ENCODE data around the gene MBD3. TPM values are rescaled to one million over a fixed set of nuclear protein-coding genes. Genes with fewer than 3 reads are reported as not detected.

The MBD3 gene
- total and polyA plus RNA-seq, 4 donors: 12.4 to 57.6 (median 50.2) TPM

DNA sequence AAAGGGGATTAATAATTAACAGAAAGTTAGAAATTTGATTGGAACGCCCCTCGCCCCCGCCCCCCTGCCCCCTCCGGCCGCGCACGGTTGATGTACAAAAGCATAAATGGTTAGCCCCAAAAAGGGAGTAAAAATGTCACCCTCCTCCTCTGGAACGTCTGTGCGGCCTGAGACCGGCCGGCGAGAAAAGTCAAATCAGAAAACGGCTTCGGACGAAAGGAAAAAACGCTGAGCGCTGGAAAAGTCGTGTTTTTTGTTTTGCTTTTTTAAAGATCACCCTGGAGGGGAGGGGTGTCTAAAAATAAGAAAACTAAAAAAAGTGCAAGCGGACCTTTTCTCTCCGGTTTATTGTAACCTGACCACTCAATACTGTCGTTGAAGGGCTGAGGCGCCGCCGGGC, 37.7 kb downstream of the MBD3 start (continued):
- TF ChIP-seq, protein P1, sequence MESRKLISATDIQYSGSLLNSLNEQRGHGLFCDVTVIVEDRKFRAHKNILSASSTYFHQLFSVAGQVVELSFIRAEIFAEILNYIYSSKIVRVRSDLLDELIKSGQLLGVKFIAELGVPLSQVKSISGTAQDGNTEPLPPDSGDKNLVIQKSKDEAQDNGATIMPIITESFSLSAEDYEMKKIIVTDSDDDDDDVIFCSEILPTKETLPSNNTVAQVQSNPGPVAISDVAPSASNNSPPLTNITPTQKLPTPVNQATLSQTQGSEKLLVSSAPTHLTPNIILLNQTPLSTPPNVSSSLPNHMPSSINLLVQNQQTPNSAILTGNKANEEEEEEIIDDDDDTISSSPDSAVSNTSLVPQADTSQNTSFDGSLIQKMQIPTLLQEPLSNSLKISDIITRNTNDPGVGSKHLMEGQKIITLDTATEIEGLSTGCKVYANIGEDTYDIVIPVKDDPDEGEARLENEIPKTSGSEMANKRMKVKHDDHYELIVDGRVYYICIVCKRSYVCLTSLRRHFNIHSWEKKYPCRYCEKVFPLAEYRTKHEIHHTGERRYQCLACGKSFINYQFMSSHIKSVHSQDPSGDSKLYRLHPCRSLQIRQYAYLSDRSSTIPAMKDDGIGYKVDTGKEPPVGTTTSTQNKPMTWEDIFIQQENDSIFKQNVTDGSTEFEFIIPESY (IDR thresholded peaks at IDR 0.05): no peak

DNA sequence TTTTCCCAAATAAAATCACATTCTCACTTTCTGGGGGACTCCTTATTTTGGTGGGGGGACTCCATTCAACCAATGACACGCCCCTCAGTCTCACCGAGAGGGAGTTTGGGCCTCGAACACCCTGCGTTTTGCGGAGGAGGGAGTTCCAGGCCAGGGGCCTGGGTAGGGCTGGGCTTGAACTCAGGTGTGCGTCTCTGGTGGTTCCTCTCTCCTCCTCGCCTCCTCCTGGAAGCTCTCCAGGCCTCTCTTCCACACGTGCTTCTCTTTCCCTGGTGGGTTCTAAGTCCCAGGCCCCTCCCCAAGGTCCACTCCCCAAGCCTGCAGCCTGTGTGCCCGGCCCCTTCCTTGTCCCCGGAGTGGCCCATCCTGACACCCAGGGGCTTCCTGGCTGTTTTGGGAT, 39.2 kb downstream of the MBD3 start:
- no peaks in the 10 kb centered on the region for H3K27me3 ChIP-seq (ENCODE audit: control insufficient read depth in 4 of 4, insufficient read depth in 4 of 4, low read length in 3 of 4)
- no peak overlapping the region for H3K4me3 ChIP-seq (ENCODE audit: low read depth in 1 of 3, low read length in 3 of 3)
- H3K4me1 ChIP-seq (ENCODE audit: control insufficient read depth in 4 of 4, insufficient read depth in 4 of 4, low read length in 3 of 4): no peaks in the 10 kb centered on the region
- no peak overlapping the region for H3K9ac ChIP-seq (ENCODE audit: low read depth in 1 of 2, low read length in 2 of 2)
- TF ChIP-seq RXRA (IDR thresholded peaks at IDR 0.05): no peak
- no peak for TF ChIP-seq RAD21 (IDR thresholded peaks at IDR 0.05)
- no peak for TF ChIP-seq HNF4G (IDR thresholded peaks at IDR 0.05)
- TF ChIP-seq NR2F2 (IDR thresholded peaks at IDR 0.05): no peak
- no peak for TF ChIP-seq HNF4A (conservative IDR thresholded peaks at IDR 0.05)
- peaks cover 0 to 3% (median 0%) of the 10 kb centered on the region in 4 donors for H3K36me3 ChIP-seq (ENCODE audit: control insufficient read depth in 4 of 4, insufficient read depth in 3 of 4, low read depth in 1 of 4, low read length in 3 of 4)
- no peak for DNase-seq (ENCODE audit: low spot score)
- H3K9me3 ChIP-seq (ENCODE audit: control insufficient read depth in 4 of 4, low read length in 3 of 4): no peaks in the 10 kb centered on the region
- no peak overlapping the region for H3K27ac ChIP-seq (ENCODE audit: low read depth in 1 of 2, low read length in 2 of 2)
- 88% methylated on average over 10 of the region's 10 CpGs for WGBS

DNA sequence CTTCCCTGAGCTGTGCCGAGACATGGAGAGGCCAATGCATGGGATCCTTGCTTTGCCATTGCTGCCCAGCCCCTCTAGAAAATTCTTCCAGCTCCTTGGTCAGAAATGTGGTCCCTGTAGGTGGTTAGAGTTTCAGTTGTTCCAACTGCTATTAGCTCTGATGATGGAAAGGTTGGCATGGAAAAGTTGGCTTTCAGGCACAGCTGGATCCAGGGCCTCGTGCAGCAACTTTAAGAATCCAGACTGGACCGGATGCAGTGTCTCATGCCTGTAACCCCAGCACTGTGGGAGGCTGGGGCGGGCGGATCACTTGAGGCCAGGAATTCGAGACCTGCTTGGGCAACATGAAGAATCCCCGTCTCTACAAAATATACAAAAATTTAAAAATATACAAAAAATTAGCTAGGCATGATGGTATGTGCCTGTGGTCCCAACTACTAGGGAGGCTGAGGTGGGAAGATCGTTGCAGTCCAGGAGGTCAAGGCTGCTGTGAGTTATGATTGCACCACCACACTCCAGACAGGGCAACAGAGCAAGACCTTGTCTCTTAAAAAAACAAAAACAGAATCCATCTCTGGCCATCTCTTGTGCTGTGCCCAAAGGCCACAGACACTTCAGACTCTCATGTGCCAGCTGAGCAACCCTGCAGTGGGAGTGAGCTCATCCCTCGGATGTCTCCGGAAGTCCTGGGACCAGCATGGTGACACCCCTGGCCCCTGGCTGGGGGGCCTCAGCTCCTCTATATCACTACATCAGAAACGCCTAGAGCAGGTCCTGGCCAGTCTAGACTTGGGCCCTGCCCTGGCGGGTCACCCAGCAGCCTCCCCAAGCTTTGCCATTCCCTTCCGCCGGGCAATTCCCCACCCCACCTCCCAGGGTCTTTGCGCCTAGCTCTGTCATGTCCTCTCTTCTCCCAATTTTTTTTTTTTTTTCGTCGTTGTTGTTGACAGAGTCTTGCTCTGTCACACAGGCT, 41.3 kb downstream of the MBD3 start:
- Histone ChIP-seq H3K9ac (ENCODE audit: low read depth in 1 of 2, low read length in 2 of 2) (no peak overlapping the region), H3K4me1 (ENCODE audit: control insufficient read depth in 4 of 4, insufficient read depth in 4 of 4, low read length in 3 of 4) (no peaks in the 10 kb centered on the region), H3K4me3 (ENCODE audit: low read depth in 1 of 3, low read length in 3 of 3) (no peak overlapping the region), H3K9me3 (ENCODE audit: control insufficient read depth in 4 of 4, low read length in 3 of 4) (no peaks in the 10 kb centered on the region), H3K36me3 (ENCODE audit: control insufficient read depth in 4 of 4, insufficient read depth in 3 of 4, low read depth in 1 of 4, low read length in 3 of 4) (peaks cover 0 to 3% (median 0%) of the 10 kb centered on the region in 4 donors), H3K27me3 (ENCODE audit: control insufficient read depth in 4 of 4, insufficient read depth in 4 of 4, low read length in 3 of 4) (no peaks in the 10 kb centered on the region), H3K27ac (ENCODE audit: low read depth in 1 of 2, low read length in 2 of 2) (no peak overlapping the region)
- TF ChIP-seq, protein P2, sequence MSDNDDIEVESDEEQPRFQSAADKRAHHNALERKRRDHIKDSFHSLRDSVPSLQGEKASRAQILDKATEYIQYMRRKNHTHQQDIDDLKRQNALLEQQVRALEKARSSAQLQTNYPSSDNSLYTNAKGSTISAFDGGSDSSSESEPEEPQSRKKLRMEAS (IDR thresholded peaks at IDR 0.05): no peak
- TF ChIP-seq FOXA2 (IDR thresholded peaks at IDR 0.05) (no peak), FOXA1 (IDR thresholded peaks at IDR 0.05) (no peak), SP1 (IDR thresholded peaks at IDR 0.05) (no peak), HNF4A (conservative IDR thresholded peaks at IDR 0.05) (no peak), HNF4G (IDR thresholded peaks at IDR 0.05) (no peak)
- TF ChIP-seq, protein P1 (IDR thresholded peaks at IDR 0.05): no peak
- TF ChIP-seq, protein P3, sequence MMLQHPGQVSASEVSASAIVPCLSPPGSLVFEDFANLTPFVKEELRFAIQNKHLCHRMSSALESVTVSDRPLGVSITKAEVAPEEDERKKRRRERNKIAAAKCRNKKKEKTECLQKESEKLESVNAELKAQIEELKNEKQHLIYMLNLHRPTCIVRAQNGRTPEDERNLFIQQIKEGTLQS (IDR thresholded peaks at IDR 0.05): no peak
- 82% methylated on average over 17 of the region's 17 CpGs for WGBS
- no peak for DNase-seq (ENCODE audit: low spot score)
